Stimulated activated CD8-positive, alpha-beta memory T cell treated with anti-CD3 and anti-CD28 coated beads, Interleukin-15, amount 100 ng/mL, for 24 hours (primary cell): Measurements from ENCODE around the gene CD300LF.
A peak's percentile ranks its signal among the peaks of the same experiment; 100 is the strongest.

Experiments
- DNase-seq: peaks from one replicate; pipeline ENCODE4 v3.0.0-alpha.2; 2020; ENCODE audit warnings: low read depth

CD300LF gene

GRCh38 chr17:74745548-74746177, 32.9 kb upstream of the CD300LF start:
- DNase-seq, result no peak

- peak; percentile 81 for DNase-seq
These were observed 32.2 kb upstream of the CD300LF start for GRCh38 chr17:74744714-74745547.

GRCh38 chr17:74744349-74744713, 31.6 kb upstream of the CD300LF start:
- no peak for DNase-seq

- no peak for DNase-seq
These were observed 31.0 kb upstream of the CD300LF start for GRCh38 chr17:74743755-74744154.

GRCh38 chr17:74742978-74743545, 30.3 kb upstream of the CD300LF start:
- no peak for DNase-seq

GRCh38 chr17:74742153-74742515, 29.4 kb upstream of the CD300LF start:
- no peak for DNase-seq

GRCh38 chr17:74740641-74741387, 28.1 kb upstream of the CD300LF start:
- no peak for DNase-seq

GRCh38 chr17:74740173-74740572, 27.4 kb upstream of the CD300LF start:
- no peak for DNase-seq

- no peak for DNase-seq
These were observed 26.6 kb upstream of the CD300LF start for GRCh38 chr17:74739227-74739831.

GRCh38 chr17:74738051-74738996, 25.6 kb upstream of the CD300LF start:
- no peak for DNase-seq

- DNase-seq, result no peak
These were observed 24.8 kb upstream of the CD300LF start for GRCh38 chr17:74737299-74738050.

GRCh38 chr17:74736513-74737298, 24.0 kb upstream of the CD300LF start, which contains the start of gene RAB37:
RAB37 (plus strand) TSS chr17:74737256; CDS start chr17:74737273, 17 bp downstream.
- no peak for DNase-seq

- no peak for DNase-seq
These were observed 21.5 kb upstream of the CD300LF start for GRCh38 chr17:74734256-74734655.

- DNase-seq, result no peak
These were observed 20.8 kb upstream of the CD300LF start for GRCh38 chr17:74733365-74734122.

GRCh38 chr17:74732042-74732867, 19.5 kb upstream of the CD300LF start:
- no peak for DNase-seq

GRCh38 chr17:74731347-74731605, 18.6 kb upstream of the CD300LF start:
- no peak for DNase-seq

GRCh38 chr17:74730491-74731346, 18.0 kb upstream of the CD300LF start:
- no peak for DNase-seq
